ENCODE results near the gene DUOXA1.

GRCh38 chr15:45151998-45152828 lies 22.5 kb upstream of the DUOXA1 start:
- TF ChIP-seq EZH2 (IDR thresholded peaks at IDR 0.05) (no peak), POLR2AphosphoS5 (IDR thresholded peaks at IDR 0.05; ENCODE audit: borderline replicate concordance, low read depth, low read length) (no peak)
